Measurements from ENCODE around the gene KIAA1671.

DNA sequence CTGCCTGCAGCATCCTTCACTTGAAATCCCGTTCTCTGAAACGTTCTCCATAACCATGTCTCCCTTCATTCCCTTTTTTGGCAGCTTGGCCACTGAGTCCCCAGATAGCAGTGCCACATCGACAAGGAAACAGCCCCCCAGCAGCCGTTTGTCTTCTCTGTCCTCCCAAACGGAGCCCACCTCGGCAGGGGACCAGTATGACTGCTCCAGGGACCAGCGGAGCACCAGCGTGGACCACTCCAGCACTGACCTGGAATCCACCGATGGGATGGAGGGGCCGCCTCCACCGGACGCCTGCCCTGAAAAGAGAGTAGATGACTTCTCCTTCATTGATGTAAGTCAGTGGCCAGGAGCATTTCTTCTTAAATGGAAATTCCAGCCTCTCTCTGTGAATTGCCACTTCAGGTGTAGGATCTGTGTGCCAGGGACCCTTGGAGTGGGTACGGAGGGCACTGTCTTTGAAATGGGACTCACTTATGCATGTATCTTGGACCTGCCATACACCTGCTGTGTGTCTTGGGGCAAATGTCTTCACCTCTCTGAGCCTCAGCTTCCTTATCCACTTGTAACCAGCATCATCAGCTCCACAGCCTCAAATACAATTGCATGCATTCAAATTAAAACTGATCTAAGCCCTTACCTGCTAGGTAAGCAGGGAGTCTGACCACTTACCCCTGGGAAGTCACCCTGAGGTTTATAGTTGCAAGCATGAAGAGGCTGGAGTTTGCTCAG lies 221.8 kb downstream of the KIAA1671 start:
- TF ChIP-seq POLR2A (IDR thresholded peaks at IDR 0.05), result no peak
- TF ChIP-seq, protein P1, sequence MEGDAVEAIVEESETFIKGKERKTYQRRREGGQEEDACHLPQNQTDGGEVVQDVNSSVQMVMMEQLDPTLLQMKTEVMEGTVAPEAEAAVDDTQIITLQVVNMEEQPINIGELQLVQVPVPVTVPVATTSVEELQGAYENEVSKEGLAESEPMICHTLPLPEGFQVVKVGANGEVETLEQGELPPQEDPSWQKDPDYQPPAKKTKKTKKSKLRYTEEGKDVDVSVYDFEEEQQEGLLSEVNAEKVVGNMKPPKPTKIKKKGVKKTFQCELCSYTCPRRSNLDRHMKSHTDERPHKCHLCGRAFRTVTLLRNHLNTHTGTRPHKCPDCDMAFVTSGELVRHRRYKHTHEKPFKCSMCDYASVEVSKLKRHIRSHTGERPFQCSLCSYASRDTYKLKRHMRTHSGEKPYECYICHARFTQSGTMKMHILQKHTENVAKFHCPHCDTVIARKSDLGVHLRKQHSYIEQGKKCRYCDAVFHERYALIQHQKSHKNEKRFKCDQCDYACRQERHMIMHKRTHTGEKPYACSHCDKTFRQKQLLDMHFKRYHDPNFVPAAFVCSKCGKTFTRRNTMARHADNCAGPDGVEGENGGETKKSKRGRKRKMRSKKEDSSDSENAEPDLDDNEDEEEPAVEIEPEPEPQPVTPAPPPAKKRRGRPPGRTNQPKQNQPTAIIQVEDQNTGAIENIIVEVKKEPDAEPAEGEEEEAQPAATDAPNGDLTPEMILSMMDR (IDR thresholded peaks at IDR 0.05), result no peak
